NCI-H226 (cell line): ENCODE measurements around the gene TMEM120A.
"Not testable (repeated sequence)": the region's sequence is repeated elsewhere in the genome, so short reads cannot be mapped to it uniquely, and the experiment has no call there.

Experiments used
- DNase-seq: peaks from one replicate; pipeline ENCODE4 v3.0.0-alpha.2; 2015

Gene TMEM120A

DNA sequence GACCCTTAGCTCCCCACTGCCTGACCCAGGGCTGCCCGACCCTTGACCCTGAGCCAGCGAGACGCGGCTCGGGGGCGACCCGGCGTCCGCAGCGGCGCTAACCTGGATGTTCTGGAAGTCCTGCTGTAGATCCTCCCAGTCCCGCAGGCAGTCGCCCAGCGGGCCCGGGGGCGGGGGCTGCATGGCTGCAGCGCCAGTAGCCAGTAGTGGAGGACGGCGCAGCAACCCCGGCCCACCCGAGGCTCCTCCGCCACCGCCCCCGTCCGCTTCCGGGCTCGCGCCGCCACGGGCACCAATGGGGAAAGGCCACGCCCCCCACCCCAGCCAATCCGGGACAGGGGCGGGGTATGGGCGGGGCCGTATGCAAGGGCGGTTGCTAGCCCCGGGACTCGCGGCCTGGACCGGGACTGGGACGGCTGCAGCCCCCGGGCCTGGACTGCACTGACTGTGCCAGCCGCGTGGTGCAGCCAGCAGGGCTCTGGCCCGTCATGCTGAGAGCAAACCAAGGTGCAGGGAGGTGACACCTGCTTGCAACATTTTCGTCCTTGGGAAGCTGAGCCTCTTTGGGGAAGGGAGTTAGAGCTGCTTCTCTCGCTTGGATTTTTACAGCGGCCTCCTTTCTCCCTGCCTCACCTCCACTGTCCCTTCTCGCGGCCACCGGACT is at the start of gene TMEM120A:
Gene TMEM120A, minus strand, starts transcription at position 208 of the 664 bp plus-strand sequence. Its CDS starts 25 bp downstream, at position 183.
- DNase-seq = peak; percentile 90

DNA sequence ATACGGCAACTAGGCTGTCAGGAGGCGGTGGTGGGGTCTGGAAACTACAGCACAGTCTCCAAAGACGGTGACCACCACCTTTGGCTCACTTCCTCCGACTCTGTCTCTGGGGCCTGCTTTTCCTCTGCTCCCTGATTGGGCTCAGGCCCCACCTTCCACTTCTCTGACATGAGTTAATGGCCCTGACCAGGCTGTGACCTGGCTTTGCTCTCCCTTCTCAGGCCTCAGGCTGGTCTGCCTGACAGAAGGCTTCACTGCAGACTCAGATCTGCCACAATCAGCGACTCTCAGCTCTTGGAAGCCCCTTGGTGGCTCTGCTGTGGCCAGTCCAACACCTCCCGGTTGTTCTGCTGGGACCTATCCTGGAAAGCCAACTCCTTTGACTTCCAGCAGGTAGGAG is 45.7 kb upstream of the TMEM120A start:
- no peak for DNase-seq

DNA sequence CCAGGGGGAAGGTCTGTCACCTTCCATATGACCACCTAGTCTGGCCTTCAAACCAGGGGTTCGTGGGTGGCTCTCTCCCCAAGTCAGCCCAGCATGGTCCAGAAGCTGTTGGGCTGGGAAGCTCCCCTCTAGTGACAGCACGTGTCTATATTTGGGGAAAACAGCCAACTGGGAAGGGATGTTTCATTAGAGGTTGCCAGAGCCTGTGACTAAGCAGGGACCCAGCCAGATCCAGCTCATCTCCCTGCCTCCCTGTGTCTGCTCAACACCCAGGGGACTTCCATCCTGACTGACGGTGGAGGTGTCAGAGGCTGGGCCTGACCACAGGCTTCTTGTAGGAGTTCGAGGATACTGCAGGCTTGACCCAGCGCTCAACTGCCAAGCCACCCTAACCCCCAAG is 42.9 kb upstream of the TMEM120A start:
- no peak for DNase-seq

DNA sequence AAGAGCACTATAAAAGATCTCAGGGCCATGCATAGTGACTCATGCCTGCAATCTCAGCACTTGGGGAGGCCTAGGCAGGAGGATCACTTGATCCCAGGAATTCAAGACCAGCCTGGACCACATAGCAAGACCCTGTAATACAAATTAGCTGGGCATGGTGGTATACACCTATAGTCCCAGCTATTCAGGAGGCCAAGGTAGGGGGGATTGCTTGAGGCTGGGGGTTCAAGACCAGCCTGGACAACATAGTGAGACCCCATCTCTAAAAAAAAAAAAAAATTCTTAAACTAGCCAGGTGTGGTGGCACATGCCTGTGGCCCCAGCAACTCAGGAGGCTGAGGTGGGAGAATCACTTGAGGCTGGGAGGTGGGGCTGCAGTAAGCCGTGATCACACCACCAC is 37.6 kb upstream of the TMEM120A start:
- DNase-seq = no peak

DNA sequence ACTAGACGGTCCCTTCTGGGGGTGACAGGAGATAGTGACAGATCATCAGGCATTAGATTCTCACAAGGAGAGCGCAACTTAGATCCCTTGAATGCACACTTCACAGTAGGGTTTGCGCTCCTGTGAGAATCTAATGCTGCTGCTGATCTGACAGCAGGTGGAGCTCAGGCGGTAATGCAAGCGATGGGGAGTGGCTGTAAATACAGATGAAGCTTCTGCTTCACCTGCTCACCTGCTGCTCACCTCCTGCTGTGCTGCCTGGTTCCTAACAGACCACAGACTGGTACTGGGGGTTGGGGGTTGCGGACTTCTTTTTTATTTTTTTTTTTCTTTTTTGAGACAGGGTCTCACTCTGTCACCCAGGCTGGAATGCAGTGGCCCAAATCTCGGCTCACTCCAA is 35.3 kb upstream of the TMEM120A start:
- not testable (repeated sequence) for DNase-seq

DNA sequence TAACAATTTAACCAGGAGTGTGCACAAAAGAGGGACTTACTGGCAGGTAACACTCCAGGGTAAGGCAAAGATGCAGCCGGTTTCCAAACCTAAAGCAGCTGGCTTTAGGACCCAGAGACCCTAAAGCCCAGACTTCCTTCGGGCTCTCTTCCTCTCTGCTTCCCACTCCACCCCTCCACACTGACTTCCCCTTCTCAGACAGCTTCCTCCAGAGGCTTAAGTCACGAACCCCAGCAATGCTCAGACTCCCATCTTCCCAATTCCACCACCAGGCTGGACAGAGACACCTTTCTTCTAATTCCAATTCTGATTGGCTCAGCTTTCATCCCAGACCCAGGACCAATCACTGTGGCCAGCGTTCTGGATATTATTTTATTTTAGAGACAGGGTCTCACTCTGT is 28.6 kb upstream of the TMEM120A start:
- no peak for DNase-seq

DNA sequence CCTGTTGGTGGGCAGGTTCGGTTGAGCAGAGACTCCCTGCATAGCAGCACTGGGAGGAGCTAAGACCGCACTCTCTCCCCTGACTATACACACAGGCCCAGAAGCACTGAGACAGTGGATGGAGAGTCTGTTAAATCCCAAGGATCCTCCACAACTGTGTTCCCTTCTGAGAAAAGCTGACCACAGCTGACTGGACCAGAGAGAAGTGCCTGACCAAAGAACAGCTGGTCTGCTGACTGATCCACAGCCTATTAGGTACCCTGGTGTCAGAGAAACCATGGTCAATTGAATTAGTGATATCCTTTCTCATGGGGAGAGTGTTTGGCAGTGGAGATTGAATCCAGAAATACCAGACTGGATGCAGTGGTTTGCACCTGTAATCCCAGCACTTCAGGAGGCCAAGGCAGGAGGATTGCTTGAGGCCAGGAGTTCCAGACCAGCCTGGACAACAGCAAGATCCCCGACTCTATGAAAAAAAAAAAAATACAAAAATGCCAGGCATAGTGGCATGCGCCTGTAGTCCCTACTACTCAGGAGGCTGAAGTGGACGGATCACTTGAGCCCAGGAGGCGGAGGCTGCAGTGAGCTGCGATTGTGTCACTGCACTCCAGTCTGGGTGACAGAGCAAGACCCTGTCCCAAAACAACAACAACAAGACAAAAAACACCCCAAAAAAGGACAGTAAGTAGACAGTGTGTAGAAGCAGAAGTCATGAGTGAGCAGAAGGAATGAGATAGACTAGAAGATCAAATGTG is 27.8 kb upstream of the TMEM120A start:
- DNase-seq = no peak

DNA sequence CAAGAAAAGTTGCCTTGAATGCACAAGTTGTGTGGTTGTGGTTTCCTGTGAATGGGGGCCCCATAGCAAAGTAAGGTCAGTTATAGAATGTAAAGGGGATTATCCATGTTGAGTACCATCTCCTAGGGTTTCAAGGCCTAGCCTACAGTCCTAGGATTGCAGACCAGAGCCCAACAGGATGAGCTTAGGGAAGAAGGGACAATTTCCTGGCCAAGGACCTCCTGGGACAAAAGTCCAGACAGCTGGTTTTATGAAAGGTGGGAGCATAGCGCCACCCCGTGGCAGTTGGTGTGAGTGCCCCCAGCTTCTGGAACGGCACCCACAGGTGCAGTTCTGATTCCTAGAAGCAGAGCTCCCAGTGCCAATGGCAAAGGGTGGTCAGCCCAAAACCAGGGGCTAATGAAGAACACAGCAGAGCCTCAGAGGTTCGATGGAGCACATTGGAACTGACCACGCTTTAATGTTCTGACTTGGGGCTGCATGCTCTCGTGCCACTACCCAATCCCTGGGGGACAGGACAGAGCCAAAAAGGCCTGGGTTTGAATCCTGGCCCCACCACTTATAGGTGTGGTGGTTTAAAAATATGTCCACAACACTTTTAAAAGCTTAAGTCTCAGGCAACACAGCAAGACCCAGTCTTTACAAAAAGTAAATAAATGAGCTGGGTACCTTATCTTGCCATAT is 25.8 kb upstream of the TMEM120A start:
- DNase-seq = no peak

DNA sequence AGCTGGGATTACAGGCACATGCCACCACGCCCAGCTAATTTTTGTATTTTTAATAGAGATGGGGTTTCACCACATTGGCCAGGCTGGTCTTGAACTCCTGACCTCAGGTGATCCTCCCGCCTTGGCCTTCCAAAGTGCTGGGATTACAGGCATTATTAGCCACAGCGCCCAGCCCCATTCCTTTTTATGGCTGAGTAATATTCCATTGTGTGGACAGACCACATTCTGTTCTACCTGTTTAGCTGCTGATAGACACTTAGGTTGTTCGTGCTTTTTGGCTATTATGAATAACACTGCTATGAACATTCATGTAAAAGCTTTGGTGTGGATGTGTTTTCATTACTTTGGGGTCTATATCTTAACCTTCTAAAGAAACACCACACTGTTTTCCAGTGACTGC is 24.1 kb upstream of the TMEM120A start:
- not testable (repeated sequence) for DNase-seq

DNA sequence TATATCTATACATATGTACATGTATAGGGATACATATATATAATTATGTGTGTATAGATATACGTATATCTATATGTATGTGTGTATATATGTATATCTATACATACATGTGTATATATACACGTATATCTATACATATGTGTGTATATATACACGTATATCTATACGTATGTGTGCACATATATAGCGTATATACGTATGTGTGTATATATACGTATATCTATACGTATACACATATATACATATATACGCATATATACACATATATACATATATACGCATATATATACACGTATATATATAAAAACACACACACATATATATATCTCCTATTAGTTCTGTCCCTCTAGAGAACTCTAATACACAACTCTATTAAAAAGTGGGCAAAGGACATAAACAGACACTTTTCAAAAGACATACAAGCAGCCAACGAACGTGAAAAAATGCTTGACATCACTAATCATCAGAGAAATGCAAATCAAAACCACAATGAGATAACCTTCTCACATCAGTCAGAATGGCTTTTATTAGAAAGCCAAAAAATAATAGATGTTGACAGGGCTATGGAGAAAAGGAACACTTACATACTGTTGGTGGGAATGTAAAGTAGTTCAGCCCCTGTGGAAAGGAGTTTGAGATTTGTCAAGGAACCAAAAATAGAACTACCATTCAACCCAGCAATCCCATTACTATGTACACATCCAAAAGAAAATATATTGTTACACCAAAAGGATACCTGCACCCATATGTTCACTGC is 22.0 kb upstream of the TMEM120A start:
- DNase-seq = peak; percentile 23

DNA sequence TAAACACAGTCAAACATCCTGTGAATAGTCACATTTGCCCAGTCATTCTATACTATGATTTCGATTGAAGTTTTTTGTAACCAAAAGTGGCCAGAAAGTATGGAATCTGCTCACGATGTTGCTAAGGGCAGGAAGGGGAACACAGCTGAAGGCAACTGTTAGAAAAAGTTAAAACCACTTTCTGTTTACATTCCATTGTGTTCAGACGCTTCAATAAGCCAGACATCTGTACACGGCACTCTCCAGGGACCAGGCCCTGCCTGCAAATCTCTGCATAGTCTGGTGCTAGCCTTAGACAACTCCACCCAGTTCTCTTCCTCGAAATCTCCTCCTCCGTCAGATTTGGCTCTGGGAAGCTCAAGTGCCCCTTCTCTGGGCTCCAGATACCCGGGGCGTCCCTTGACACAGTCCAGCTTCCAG is 17.1 kb upstream of the TMEM120A start:
- DNase-seq = no peak

DNA sequence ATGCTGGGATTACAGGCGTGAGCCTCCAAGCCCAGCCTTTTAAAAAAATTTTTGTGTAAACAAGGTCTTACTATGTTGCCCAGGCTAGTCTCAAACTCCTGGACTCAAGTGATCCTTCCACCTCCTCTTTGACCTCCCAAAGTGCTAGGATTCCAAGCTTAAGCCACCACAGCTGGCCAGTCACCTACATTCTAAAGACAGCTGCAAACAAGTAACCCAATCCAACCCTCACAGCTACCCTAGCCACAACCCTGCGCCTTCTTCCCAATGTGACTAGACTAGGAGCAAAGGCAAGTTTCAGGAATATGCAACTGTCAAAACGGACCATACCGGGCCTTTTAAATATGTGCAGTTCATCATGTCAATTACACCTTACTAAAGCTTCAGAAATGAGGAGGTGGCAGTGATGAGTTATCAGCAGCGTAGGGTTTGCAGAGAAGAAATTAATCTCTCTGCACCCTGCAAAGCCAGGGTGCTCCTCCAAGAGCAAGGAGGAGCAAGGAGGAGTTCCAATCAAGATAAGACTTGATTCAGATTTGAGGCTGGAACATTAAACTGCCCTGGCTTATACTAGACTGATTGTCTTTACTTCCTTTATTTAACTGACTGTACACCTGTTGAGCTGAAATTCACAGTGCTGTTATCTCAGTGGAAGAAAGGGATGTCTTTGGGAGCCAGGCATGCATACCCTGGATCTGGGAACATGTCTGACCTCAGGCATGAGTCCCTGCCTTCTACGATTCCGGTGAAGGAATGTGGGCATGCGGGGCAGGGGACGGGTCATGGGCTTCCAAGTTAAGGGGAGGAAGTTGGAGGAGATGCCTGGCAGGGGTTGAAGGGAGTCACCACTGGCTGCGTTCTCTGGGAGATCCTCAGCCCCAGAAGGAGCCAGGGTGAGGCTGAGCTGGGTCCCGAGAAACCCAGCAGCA is 15.5 kb upstream of the TMEM120A start:
- no peak for DNase-seq

DNA sequence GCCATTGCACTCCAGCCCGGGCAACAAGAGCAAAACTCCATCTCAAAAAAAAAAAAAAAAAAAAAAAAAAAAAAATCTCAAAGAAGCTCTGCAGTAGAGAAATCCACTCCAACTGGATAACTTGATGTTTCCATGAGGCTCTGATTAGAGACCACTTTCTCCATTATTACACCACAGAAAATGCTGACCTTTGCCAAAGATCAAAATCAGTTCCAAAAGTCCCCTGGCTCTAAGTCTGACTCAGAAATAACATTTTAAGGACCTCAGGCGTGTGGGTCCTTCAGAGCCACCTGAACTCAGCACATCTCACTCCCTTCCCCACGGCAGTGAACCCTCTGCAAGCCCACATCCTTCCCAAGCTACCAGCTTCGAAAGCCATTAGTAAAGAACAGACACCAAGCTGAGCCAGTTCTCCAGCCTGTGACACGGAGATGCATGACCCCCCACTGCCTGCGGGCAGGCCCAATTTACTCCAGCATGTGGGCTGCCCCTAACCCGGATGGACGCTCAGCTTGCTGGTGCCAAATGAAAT is 13.8 kb upstream of the TMEM120A start:
- DNase-seq = no peak

DNA sequence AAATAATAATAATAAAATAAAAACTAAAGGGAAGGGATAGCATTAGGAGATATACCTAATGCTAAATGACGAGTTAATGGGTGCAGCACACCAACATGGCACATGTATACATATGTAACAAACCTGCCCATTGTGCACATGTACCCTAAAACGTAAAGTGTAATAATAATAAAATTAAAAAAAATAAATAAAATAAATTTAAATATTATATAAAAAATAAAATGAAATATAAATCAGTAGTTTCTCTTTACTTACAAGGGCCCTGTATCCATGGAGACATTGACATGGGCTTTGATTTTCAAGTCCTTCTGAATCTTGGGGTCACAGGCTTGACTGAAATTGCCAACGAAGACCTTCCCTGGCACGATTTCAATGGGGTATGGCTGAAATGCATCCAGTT is 10.6 kb upstream of the TMEM120A start:
- DNase-seq = not testable (repeated sequence)

DNA sequence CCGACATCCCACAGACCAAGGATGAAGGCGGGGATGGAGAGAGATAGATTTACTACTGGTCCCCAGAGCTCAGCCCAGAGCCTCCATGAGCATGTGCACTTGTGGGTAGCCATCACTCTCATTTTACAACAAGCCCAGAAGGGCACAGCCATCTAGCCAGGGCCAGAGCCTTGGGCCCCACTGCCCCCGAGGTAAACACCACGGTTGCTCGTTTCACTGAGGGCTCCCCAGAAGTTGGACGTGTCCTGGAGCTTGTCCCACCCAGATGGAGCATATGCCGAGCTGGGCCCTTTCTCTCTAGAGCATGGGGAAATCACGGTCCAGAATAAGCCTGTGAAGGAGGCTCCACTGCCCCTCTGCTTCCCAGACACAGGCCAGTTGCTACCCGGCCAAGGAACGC is 9.0 kb upstream of the TMEM120A start:
- no peak for DNase-seq

DNA sequence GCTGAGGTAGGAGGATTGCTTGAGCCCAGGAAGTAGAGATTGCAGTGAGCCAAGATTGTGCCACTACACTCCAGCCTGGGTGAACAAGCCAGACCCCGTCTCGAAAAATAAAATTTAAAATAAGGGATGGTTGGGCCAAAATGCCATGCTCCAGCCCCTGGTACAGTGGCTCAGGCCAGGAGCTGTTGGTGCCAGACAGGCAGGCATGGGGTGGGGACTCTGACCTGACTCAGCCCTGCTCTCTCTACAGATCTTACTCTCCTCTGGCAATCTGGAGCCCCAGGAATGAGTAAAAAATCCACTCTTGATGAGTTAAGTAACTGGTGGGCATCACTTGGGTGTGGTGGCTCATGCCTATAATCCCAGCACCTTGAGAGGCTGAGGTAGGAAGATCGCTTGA is 8.4 kb upstream of the TMEM120A start:
- DNase-seq = no peak

DNA sequence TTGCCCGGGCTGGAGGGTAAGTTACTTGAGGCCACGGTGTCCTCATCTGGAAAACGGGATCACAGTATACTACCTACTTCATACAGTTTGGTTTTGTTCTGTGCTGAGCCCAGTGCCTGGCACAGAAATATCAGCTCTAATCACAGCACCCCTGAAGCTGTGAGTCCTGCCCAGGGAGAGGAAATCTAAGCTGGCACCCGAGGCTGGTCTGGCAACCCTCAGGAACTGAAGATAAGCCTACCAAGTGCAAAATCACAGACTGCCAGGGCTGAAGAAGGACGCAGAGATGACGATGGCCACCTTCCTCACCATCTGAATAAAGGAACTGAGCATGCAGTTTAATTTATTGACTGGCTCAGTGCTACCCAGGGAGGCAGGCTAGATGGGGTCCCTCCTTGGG is 7.7 kb upstream of the TMEM120A start:
- DNase-seq = no peak

DNA sequence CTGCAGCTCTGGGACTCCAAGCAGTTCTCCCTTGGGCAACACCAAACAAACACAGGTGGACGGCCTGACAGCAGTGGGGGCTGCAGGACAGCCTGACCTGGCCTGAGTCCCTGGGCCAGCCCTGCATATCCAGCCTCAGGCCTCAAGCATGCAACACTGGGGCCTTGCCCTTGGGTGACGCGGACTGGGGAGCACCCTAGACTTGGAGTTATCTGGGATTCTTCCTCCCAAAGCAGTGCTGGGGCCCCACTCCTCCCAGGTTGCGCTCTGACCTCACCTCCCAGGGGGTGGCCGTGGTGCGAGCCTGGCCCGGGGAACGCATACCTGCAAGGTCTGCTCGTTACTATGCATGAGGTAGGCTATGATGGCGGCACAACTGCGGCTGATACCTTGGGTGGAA is 6.2 kb upstream of the TMEM120A start:
- no peak for DNase-seq

DNA sequence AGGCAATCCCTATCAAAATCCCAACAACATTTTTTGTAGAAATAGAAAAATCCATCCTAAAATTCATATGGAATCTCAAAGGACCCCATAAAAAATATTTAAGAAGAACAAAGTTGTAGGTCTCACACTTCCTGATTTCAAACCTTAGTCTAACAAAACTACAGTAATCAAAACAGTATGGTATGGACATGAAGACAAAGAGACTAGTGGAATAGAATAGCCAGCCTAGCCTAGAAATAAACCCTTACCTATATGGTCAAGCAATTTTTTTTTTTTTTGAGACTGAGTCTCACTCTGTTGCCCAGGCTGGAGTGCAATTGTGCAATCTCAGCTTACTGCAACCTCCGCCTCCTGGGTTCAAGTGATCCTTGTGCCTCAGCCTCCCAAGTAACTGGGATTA is 3.6 kb upstream of the TMEM120A start:
- DNase-seq = no peak

DNA sequence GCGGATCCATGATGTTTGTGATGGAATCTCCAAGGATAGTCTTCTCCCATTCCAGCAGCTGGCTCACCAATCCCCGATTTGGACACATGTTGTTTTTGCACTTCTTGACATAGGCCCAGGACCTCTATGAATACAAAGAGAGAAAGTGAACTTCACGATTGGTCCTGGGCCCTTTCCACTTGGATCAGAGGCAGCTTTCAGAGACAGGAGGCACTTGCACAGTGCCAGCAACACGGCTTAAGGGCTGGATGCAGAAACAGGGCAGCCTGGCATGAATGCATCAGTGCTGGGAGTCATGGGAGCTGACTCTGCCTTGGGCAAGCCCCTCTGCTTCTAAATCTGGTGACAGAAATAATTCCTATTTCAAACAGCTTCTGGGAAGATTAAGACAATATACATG is 2.1 kb upstream of the TMEM120A start:
- no peak for DNase-seq

DNA sequence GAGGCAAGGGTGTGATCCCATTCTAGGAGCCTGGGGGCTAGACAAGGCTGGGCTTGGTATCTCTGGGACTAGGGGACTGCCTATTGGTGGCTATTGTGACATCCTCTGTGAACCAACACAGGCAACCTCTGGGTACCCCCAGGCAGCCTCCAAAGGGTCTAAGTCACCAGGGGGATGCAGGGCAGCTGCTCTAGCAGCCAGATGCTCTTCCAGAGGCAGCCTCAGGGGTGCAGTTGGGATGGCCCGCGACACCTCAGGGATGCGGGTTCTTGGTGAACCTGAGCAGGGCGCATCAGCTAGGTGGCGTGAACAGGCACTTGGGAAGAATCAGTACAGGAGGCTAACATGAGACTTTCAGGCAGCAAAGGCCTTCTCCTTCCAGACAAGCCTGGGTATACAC is 1.6 kb upstream of the TMEM120A start:
- DNase-seq = no peak

DNA sequence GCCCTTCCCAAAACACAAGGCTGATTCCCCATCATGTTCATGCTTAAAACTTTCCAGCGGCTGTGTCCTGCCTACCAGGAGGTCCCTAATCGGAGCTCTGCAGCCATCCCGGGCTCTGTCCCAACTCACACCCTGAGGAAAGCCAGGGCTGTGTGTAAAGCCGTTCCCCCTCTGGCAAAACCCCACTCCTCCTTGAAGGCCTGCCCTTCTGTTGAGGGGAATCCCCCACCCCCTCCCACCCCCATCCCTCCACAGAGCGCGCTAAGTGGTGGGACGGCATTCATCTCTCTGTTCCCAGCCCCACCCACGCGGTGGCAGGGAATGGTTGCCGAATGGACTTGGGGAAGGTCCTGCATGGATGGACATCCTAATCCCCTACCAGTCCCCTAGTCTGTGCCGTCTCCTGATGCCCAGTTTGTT is 667 bp upstream of the TMEM120A start:
- no peak for DNase-seq
